GM12891 (cell line): ENCODE results near the gene MOGAT2.

ENCODE experiments used
- PAX5 ChIP-seq: IDR thresholded peaks from 2 replicates; pipeline ENCODE4 v1.6.1; 2011; ENCODE audit warnings: low read length, moderate library complexity, mild to moderate bottlenecking; ENCODE audit not compliant: insufficient read depth, severe bottlenecking
- POLR2A ChIP-seq: IDR thresholded peaks from 2 replicates; pipeline ENCODE4 v1.6.1; 2011; ENCODE audit warnings: low read depth, low read length, control low read depth
- POLR2AphosphoS5 ChIP-seq: IDR thresholded peaks from 2 replicates; pipeline ENCODE4 v1.6.1; 2011; ENCODE audit warnings: low read depth, low read length, control low read depth
- POU2F2 ChIP-seq: IDR thresholded peaks from 2 replicates; pipeline ENCODE4 v1.6.1; 2011; ENCODE audit warnings: low read depth, mild to moderate bottlenecking, control low read depth, low read length, moderate library complexity
- SPI1 ChIP-seq: IDR thresholded peaks from 2 replicates; pipeline ENCODE4 v1.6.1; 2011; ENCODE audit warnings: low read depth, low read length, control low read depth
- TAF1 ChIP-seq: IDR thresholded peaks from 2 replicates; pipeline ENCODE4 v1.6.1; 2011; ENCODE audit warnings: low read depth, low read length, control low read depth

GRCh38 chr11:75743711-75744563 is 26.3 kb downstream of the MOGAT2 start:
- TF ChIP-seq POLR2AphosphoS5, result no peak
- TF ChIP-seq POLR2A, result no peak
- no peak for TF ChIP-seq SPI1
- TF ChIP-seq TAF1, result no peak
- TF ChIP-seq PAX5, result no peak
- no peak for TF ChIP-seq POU2F2
